ENCODE results near the gene FBXL4. TPM values are rescaled to one million over a fixed set of nuclear protein-coding genes. Genes with fewer than 3 reads are reported as not detected.

The FBXL4 gene
- total RNA-seq, 1 experiment from 2014 or later: 15.1 TPM

DNA sequence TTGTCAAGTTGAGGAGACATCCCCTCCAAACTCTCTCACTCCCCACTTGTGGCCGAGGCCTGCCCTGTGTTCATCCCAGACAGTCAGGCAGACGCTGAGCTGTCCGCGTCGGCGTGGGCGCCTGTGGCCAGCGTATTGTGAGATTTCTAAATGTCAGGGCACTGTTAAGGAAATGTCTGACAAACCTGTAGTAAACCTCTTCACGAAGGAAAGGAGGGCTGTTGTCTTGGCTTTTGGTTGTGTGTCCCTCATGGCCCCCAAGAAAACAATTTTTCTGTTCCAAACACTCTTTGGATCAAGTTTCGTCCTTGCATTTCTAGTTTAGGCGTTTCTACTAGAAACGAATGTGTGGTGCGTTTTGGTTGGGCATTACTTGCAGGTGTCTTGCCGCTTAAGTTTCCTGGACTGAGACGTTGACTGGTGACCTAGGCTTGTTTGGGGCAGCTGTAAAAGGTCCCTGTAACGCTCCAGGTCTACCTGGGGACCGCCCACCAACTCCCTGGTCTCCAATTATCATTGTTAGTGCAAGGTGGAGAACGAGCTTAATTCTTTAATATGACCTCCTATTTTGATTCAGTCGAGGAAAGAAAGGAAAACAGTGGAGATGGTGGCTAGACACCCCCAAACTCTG lies 122.0 kb downstream of the FBXL4 start:
- Histone ChIP-seq H3K9me3 (ENCODE audit: insufficient read depth, low read depth) (no peaks in the 10 kb centered on the region), H3K4me1 (replicated peaks; ENCODE audit: insufficient read depth) (no peaks in the 10 kb centered on the region), H3K4me3 (no peak overlapping the region), H3K27ac (no peak overlapping the region), H2AFZ (no peak overlapping the region), H4K20me1 (ENCODE audit: insufficient read depth) (no peaks in the 10 kb centered on the region), H3K36me3 (ENCODE audit: low read depth) (no peaks in the 10 kb centered on the region), H3K9me2 (ENCODE audit: insufficient read depth) (no peaks in the 10 kb centered on the region), H3F3A (ENCODE audit: insufficient read depth, low read depth) (no peaks in the 10 kb centered on the region), H3K4me2 (no peak overlapping the region), H3K27me3 (ENCODE audit: insufficient read depth, low read depth) (peaks cover 22% of the 10 kb centered on the region; the same call in 1 of the 2 replicates), H3K79me2 (ENCODE audit: low read depth) (no peaks in the 10 kb centered on the region)
- no TSS peak for BruUV-seq (replicated peaks)
- no peak for TF ChIP-seq EZH2 (IDR thresholded peaks at IDR 0.05; ENCODE audit: low read depth)
- TF ChIP-seq CTCF (conservative IDR thresholded peaks at IDR 0.05): no peak
- CTCF ChIA-PET: no interaction called here
- intact Hi-C loops (cut with micrococcal nuclease; ENCODE audit: unreplicated experiment): no loop called here
- POLR2A ChIA-PET (ENCODE audit: unreplicated experiment): no interaction called here
- no peak for DNase-seq

DNA sequence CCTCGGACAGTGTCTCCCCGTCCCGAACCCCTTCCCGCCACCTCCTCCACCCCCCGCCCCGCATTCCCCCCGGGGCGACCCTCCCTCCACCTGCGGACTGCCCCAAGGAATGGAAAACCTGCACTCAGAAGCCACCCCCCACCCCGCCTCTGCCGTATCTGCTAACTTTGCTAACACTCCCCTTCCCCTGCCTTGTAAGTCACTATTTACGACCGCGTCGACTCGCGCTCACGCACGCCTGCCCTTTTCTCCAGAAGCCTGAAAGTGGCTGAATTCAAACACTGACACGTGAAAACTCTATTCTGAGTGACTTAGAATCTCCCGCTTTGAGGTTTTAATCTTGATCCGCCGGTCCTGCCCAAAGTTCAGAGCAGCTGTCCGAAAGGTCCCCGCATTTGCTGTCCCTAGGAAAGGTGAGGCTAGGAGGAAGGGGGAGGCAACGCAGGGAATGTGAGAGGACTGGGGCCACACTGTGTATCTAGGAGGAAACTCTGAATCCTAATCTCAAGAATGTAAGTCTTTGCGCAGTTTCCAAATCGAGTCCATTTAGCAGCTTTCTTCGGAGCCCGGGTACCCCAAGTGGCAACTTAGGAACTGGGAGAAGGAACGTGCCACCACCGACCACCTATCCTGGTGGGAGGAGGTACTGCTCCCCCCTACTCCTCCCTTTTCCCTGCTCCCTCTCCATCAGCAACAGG lies 122.7 kb downstream of the FBXL4 start:
- Histone ChIP-seq H2AFZ (no peak overlapping the region), H4K20me1 (ENCODE audit: insufficient read depth) (no peaks in the 10 kb centered on the region), H3K27me3 (ENCODE audit: insufficient read depth, low read depth) (peaks cover 22% of the 10 kb centered on the region; the same call in 1 of the 2 replicates), H3K9me3 (ENCODE audit: insufficient read depth, low read depth) (no peaks in the 10 kb centered on the region), H3K4me1 (replicated peaks; ENCODE audit: insufficient read depth) (no peaks in the 10 kb centered on the region), H3K4me3 (no peak overlapping the region), H3F3A (ENCODE audit: insufficient read depth, low read depth) (no peaks in the 10 kb centered on the region), H3K79me2 (ENCODE audit: low read depth) (no peaks in the 10 kb centered on the region), H3K9me2 (ENCODE audit: insufficient read depth) (no peaks in the 10 kb centered on the region), H3K36me3 (ENCODE audit: low read depth) (no peaks in the 10 kb centered on the region), H3K27ac (no peak overlapping the region), H3K4me2 (no peak overlapping the region)
- CTCF ChIA-PET: no interaction called here
- DNase-seq: no peak
- BruUV-seq (replicated peaks): no TSS peak
- intact Hi-C loops (cut with micrococcal nuclease; ENCODE audit: unreplicated experiment): no loop called here
- TF ChIP-seq CTCF (conservative IDR thresholded peaks at IDR 0.05) (no peak), EZH2 (IDR thresholded peaks at IDR 0.05; ENCODE audit: low read depth) (no peak)
- POLR2A ChIA-PET (ENCODE audit: unreplicated experiment): no interaction called here

DNA sequence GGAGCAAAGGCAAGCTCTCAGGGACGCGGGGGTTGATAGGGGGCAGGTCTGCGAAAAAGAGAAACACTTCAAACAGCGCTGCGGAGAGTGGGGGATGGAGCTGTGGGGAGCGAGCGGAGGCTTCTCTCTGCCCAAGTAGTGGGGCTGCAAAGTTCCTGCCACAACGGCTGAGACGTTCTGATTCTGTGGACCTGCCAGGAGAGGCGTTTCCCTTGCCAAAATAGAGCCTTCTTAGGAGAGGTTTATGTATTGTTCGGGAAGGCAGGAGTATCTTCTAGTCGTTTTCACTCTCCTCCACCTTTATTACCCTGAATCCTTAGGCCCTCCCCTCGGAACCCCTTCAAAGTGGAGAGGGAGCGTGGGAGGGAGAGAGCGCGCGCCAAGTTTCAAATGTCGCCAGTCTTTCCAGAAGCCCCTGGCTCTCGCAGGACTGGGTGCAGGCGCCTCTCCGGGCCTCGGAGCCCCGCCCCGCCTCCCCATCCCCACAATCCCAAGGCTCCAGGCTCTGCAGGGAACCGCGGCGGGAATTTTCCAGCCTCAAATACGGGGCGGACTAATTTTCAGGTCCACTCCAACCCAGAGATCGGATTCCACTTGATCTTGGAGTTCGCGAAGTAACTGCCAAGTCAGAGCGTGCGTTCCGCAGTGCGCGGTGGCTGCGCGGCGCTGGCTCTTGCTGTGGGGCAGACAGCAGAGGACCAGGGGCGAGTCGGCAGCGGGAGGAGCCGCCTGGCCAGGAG lies 123.4 kb downstream of the FBXL4 start:
- H3K4me1 ChIP-seq (replicated peaks; ENCODE audit: insufficient read depth): no peaks in the 10 kb centered on the region
- intact Hi-C loops (cut with micrococcal nuclease; ENCODE audit: unreplicated experiment): no loop called here
- ChIA-PET POLR2A (ENCODE audit: unreplicated experiment) (no interaction called here), CTCF (no interaction called here)
- H4K20me1 ChIP-seq (ENCODE audit: insufficient read depth): no peaks in the 10 kb centered on the region
- H3K27ac ChIP-seq: no peak overlapping the region
- H3K4me2 ChIP-seq: no peak overlapping the region
- DNase-seq: no peak
- peaks cover 22% of the 10 kb centered on the region; the same call in 1 of the 2 replicates for H3K27me3 ChIP-seq (ENCODE audit: insufficient read depth, low read depth)
- BruUV-seq (replicated peaks): no TSS peak
- no peaks in the 10 kb centered on the region for H3K79me2 ChIP-seq (ENCODE audit: low read depth)
- H3K9me3 ChIP-seq (ENCODE audit: insufficient read depth, low read depth): no peaks in the 10 kb centered on the region
- no peak overlapping the region for H3K4me3 ChIP-seq
- H2AFZ ChIP-seq: no peak overlapping the region
- H3F3A ChIP-seq (ENCODE audit: insufficient read depth, low read depth): no peaks in the 10 kb centered on the region
- H3K9me2 ChIP-seq (ENCODE audit: insufficient read depth): no peaks in the 10 kb centered on the region
- TF ChIP-seq EZH2 (IDR thresholded peaks at IDR 0.05; ENCODE audit: low read depth) (no peak), CTCF (conservative IDR thresholded peaks at IDR 0.05) (no peak)
- no peaks in the 10 kb centered on the region for H3K36me3 ChIP-seq (ENCODE audit: low read depth)
